GDM1 (cell line): ENCODE results near the gene RALGPS2.

Source experiments
- DNase-seq: peaks from one replicate; lab custom pipeline; 2025; lab: John Stamatoyannopoulos, UW

RALGPS2 gene

GRCh38 chr1:178962853-178963711 is 238.0 kb downstream of the RALGPS2 start:
- no peak for DNase-seq

GRCh38 chr1:178964469-178965330 is 239.7 kb downstream of the RALGPS2 start:
- DNase-seq = no peak

- no peak for DNase-seq
Observed at GRCh38 chr1:178966312-178966711, 241.3 kb downstream of the RALGPS2 start.

- no peak for DNase-seq
Observed at GRCh38 chr1:178969226-178969987, 244.4 kb downstream of the RALGPS2 start.

GRCh38 chr1:178970184-178970583 is 245.1 kb downstream of the RALGPS2 start:
- no peak for DNase-seq
